Fibroblast of skin of back (primary cell): Measurements from ENCODE around the gene CHST11.

ENCODE experiments used
- DNase-seq: peaks from one replicate; pipeline ENCODE4 v3.0.0-alpha.2; 2013

CHST11 gene

GRCh38 chr12:104460041-104460719 is 3.4 kb downstream of the CHST11 start:
- no peak for DNase-seq

- DNase-seq: no peak
Observed at GRCh38 chr12:104460973-104461698, 4.4 kb downstream of the CHST11 start.

- DNase-seq: no peak
Observed at GRCh38 chr12:104462325-104462724, 5.6 kb downstream of the CHST11 start.

- no peak for DNase-seq
Observed at GRCh38 chr12:104462931-104463339, 6.2 kb downstream of the CHST11 start.

GRCh38 chr12:104463368-104463767 is 6.6 kb downstream of the CHST11 start:
- no peak for DNase-seq

- DNase-seq: no peak
Observed at GRCh38 chr12:104464899-104465298, 8.2 kb downstream of the CHST11 start.

GRCh38 chr12:104466709-104467345 is 10.1 kb downstream of the CHST11 start:
- no peak for DNase-seq

- no peak for DNase-seq
Observed at GRCh38 chr12:104467346-104467837, 10.6 kb downstream of the CHST11 start.

- no peak for DNase-seq
Observed at GRCh38 chr12:104468371-104468770, 11.6 kb downstream of the CHST11 start.

- DNase-seq: no peak
Observed at GRCh38 chr12:104469066-104469465, 12.3 kb downstream of the CHST11 start.

GRCh38 chr12:104469523-104469922 is 12.8 kb downstream of the CHST11 start:
- DNase-seq: no peak

- no peak for DNase-seq
Observed at GRCh38 chr12:104470521-104470920, 13.8 kb downstream of the CHST11 start.

GRCh38 chr12:104471336-104471735 is 14.6 kb downstream of the CHST11 start:
- no peak for DNase-seq

- no peak for DNase-seq
Observed at GRCh38 chr12:104472748-104473147, 16.0 kb downstream of the CHST11 start.

- no peak for DNase-seq
Observed at GRCh38 chr12:104473374-104473983, 16.7 kb downstream of the CHST11 start.

GRCh38 chr12:104475271-104475670 is 18.5 kb downstream of the CHST11 start:
- DNase-seq: no peak

- DNase-seq: no peak
Observed at GRCh38 chr12:104477510-104478390, 21.0 kb downstream of the CHST11 start.

GRCh38 chr12:104478396-104479122 is 21.8 kb downstream of the CHST11 start:
- no peak for DNase-seq

GRCh38 chr12:104479123-104479662 is 22.4 kb downstream of the CHST11 start:
- DNase-seq: no peak

GRCh38 chr12:104480012-104480411 is 23.3 kb downstream of the CHST11 start:
- no peak for DNase-seq

GRCh38 chr12:104480826-104481440 is 24.2 kb downstream of the CHST11 start:
- DNase-seq: peak; percentile 70
